Esophagus mucosa (tissue), 1 donor: ENCODE measurements around the gene UVSSA. TPM values are rescaled to one million over a fixed set of nuclear protein-coding genes. Genes with fewer than 3 reads are reported as not detected.

Experiments
- ATAC-seq: fragments of 200-7000 bp; cut with Tn5 transposase; one replicate; pipeline ENCODE4 v1.9.1; 2020
- total RNA-seq: library from RNA; stranded (reverse); gene quantifications from one replicate; pipeline ENCODE4 v1.2.4, GENCODE V29; 2023
- donor health status: DM: yes; HTN: yes; CAD: no.

UVSSA gene
- total RNA-seq, 1 donor from 2014 or later: 11.0 TPM

DNA sequence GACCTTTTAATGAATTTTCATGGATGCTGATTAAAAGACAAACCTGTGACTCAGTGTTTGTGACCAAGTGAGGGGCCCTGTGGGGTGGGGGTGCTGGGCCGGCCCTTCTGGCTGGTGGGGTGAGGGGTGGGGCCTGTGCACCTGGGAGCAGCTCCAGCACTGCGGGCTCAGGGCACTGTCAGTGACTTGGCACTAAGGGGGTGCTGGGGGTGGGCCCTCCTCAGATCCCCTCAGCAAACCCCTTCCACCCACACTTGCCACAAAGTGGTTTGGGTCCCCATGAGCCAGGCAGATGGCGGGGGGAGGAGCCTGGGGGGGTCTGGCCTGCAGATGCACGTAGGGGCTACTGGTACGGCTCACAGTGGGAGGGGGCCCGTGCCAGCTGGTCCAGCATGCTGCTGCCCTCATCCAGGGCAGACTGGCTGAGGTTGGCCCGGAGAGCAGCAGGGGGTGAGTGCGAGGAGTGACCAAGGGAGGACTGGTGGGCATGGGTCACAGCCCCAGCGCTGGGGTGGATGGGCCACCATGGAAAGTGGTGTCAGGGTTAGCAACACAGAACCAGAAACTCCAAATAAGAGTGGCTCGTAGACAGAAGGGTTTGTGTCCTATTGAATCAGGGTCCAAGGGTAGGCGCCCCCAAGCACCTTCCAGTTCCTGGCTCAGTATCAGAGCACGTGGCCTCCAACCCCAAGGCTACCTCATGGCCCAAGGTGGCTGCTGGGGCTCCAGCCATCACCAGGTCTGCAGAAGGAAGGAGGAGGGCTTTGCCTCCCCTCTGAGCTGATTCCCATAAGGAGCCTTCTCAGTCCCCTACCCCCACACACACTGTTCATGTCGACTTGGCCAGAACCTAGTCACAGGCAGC, 49.2 kb downstream of the UVSSA start:
- no peak for ATAC-seq

- ATAC-seq: no peak
Observed at GRCh38 chr4:1396806-1397455, 49.9 kb downstream of the UVSSA start.

DNA sequence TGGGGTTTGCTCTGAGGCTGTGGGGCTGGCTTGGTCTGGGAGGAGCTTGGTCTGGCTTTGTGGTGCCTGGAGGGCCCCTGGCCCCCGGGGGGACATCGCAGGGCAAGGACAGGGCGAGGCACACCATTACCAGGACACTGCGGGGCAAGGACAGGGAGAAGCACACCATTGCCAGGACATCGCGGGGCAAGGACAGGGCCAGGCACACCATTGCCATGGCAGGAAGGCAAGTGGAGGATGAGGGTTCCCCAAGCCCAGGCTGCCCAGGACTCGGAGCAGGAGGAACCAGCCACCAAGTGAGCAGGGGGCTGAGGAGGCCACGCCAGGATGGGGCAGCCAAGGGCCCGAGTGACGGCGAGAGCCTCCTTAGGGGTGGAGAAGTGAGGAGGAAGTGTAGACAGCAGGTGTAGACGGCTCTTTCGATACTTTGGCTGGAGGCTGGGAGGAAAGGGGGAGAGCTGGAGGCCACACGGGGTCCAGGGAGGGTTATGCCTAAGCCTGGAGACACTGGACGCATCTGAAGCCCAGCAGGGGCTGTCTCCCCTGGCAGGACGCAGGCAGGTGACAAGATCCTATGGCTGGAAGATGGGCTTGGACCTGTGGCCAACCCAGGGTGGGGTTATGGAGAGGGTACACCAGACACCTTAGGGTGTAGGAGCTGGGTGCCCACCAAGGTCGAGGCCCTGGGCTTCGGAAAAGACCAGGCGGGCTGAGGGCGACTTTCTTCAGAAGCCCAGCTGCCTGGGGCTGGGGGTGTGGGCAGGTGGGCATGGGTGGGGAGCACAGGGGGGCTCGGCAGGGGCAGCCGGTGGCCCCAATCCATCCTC, 51.9 kb downstream of the UVSSA start:
- no peak for ATAC-seq

GRCh38 chr4:1399508-1400190, 52.6 kb downstream of the UVSSA start:
- no peak for ATAC-seq

DNA sequence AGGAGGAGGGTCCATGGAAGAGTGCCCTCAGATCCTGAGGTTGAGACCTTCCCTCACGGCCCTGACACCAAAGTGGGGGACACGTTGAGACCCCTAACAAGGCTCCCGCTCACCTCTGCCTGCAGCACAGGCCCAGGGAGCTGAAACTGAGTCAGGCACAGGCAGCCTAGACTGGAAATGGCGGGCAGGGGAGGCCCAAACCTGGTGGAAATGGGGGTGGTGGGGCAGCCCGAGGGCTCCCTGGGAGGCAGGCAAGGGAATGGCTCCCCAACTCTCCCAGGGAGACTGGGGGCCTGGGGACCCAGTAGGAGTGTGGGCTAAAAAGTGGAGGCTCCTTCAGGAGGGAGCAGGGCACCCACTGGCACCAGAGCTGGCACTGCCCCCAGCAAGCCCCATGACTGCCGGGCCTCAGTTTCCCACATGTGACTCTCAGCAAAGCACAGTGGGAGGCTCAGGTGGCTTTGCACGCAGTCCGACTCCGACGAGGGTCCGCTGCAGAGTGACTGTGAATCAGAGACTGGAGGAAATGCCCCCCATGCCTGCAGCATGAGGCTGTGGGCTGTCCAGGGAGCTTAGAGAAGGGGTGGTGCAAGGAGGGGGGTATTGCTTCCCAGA, 53.3 kb downstream of the UVSSA start:
- ATAC-seq: no peak

DNA sequence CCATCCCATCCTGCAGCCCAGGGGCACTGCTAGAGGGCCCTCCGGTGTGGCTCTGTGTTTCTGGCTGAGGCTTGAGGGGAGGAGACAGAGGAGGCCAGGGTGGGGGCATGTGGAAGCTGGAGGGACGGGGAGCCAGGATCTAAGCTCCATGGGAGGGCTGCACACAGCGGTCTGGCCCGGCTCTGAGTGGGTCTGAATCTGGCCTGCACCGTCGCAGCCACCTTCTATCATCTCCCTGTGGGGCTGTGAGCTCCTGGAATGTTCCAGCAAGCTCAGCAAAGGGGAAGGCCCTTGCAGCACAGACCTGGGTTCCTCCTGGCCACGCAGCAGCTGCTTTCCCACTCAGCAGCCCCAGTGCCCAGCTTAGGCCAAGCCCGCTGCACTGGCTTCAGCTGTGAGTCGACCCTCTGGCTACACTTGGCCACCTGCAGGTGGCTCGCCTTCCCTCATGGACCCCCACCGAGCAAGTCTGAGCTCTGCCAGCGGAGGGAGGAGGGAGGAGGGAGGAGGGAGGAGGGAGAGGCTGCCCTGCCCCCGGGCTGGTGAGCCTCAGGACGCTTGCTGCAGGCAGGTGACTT, 53.9 kb downstream of the UVSSA start:
- no peak for ATAC-seq

DNA sequence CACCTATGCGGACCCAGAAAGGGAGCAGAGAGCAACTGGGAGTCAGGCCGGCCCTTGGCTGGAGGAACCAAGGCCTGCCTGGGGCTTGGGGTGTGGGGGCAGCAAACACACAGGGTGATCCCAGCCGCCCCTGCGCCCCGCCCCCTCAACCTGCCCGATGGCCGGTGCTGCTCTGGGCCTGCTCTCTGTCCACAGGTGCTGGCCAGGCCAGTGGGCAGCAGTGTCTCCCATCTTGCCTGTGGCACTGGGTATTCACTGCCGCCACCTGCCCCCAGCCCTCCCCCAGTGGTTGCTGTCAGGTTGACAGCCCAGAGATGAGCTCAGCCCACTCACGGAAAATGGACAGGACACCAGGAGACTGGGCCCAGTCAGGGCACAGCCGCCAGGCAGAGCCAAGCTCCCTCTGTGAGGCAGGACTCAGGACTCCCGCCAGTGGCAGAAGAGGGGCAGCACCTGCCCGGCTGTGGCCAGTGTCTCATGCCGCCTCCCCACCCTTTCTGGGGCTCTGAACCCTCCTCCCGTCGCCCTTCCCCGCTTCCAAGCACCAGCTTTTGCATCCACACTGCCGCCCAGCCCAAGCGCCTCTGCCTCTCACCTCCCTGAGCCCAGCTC, 54.5 kb downstream of the UVSSA start:
- ATAC-seq: no peak

DNA sequence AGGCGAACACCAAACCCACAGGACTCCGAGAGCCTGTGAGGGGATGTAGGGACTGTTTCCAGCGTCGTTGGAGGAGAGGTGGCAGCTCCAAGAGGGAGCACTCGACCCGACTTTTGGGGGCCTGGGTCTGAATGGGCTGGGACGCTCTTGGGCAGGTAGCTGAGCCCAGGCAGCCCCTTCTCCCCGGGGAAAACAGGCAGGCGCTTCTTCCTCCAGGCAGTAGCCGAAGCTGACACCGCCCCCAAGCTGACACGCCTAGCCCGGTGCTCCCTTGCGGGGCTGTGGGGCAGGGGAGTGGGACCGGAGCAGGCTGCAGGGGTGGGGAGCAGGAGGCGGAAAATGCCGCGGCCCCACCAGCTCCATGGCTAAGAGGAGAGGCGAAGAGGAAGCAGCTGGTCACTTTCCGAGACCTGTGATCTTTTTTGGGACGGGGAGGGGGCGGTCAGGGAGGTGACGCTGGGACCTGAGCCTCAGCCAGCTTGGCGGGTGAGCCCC, 55.1 kb downstream of the UVSSA start:
- ATAC-seq: no peak

DNA sequence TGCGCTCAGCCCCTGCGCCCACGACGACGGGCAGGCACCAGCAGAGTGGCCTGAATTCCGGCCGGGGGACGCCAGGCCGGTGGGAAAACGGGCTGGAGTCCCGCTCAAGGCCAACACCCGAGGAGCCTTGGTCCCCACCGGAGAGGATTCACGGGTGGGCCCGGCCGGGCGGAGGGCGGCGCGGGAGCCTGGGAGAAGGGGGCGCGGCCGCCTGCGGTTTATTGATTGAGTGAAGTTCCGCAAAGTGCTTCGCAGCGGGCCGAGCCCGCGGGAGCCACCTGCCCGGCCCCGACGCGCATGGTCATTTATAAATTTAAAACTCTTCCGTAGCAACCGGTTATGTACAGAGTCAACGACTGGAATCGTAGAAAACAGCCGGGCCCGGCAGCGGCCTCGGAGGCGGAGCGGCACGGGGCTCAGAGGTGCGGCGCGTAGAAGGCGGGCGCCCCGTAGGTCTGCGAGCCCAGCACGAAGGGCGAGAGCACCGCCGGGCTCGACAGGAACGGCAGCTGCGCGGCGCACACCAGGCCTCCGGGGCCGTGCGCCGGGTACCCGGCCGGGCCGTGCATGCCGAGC, 55.6 kb downstream of the UVSSA start:
- no peak for ATAC-seq

- ATAC-seq: no peak
Observed at GRCh38 chr4:1403177-1403583, 56.2 kb downstream of the UVSSA start.

DNA sequence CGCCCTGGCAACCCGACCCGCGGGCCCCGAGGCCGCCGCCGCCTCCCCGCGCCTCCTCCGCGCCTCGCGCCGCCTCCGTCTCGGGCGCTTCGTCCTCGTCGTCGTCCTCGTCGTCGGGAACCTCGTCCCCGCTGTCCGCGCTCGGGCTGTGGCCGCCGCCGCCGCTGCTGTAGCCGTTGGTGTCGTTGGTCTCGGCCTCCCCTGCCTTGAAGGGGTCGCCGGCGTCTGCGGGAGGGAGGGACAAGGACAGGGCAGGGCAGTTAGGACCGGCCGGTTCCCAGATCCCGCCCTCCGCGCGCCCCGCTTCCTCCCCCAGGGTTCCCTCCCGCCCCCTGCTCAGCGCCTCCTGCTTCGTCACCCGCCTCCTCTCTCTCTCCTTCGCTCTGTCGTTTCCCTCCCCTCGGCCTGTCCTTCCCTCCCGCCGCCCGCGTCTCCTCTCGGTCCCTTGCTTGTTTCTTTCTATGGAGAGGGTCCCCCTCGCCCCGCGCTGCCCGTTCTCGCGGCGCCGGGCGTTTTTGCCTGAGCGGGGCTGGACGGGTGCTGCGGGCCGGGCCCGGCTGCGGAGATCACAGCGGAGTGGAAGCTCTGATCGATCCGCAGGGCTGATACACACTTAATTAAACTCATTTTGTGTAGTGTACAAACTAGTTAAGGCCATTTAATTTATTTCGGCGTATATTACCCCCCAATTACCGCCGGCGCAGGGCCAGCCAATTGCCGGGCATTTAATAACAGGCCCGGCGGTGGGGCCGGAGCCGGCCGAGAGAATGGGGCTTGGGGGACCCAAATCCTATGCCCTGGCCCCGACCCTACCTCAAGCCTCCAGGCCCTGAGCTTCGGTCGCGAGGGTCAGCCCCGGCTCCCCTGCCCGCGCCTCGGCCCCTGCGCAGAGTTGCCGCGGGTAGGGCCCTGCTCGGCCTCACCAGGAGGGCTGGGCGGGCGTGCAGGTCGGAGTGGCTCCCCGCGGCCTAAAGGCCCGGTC, 56.9 kb downstream of the UVSSA start:
- no peak for ATAC-seq

- no peak for ATAC-seq
Observed at GRCh38 chr4:1404573-1405253, 57.7 kb downstream of the UVSSA start.

GRCh38 chr4:1405254-1405635, 58.2 kb downstream of the UVSSA start:
- ATAC-seq: no peak

DNA sequence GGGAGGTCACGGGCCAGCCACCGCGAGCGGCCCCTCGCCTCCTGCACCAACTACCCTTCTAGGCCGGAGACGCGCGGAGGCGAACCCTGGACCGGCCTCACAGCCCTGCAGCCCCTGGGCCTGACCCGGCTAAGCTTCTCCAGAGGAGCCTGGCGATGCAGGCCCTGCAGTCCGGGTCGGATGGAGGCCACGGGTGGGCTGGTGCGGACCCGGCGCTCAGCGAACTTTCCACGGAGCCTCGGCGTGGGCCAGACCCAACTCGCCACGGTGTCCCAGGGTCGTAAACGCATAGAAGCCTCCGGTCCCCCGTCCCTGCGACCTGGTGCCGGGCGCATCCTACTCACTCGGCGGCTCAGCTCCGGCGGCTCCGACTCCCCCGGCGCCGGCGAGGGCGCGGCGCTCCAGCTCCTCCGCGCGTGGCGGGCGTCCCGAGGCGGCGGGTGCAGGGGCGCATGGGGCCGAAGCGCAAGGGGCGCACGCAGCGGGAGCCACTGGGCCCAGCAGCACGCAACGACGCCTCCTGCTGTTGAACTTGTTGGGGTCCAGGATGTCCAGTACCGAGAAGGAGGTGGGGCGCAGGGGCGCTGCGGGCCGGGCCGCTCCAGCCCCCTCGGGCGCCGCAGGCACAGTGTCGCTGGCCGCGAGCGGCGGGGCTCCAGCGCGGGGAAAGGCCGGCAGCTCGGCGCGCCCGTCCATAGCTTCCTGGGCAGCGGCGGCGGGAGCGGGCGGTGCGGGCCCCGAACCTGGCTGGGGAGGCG, 58.8 kb downstream of the UVSSA start:
- no peak for ATAC-seq

DNA sequence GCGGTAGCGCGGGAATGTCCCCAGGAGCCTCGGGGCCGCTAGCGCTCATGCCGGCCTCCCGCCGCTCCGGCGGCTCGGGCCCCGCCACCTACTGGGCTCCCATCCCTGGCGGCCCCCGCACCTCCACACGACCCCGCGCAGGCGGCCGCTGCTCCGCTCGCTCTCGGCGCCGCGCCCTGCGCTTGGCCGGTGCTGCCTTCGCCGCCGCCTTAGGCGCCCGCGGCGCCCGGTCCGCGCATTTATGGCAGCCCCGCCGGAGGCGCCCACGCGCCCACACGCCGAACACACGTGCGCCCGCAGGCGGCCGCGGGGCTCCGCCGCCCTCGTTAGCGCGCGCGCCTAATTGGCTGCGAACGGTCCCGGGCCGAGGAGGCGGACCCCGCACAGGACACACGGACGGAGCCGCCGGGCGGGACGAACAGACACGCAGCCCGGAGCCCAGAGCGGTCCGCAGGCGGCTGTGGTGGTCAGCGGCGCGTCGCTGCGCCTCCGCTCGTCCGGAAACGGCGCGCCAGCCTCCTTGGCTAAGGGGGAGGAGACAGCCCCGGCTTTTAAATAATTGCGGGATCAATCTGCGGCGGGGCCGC, 59.5 kb downstream of the UVSSA start, which contains the start of gene NKX1-1:
Gene NKX1-1 (minus strand): TSS at position 49 of the 587 bp plus-strand sequence. CDS start 0 bp downstream, at position 49.
- no peak for ATAC-seq

DNA sequence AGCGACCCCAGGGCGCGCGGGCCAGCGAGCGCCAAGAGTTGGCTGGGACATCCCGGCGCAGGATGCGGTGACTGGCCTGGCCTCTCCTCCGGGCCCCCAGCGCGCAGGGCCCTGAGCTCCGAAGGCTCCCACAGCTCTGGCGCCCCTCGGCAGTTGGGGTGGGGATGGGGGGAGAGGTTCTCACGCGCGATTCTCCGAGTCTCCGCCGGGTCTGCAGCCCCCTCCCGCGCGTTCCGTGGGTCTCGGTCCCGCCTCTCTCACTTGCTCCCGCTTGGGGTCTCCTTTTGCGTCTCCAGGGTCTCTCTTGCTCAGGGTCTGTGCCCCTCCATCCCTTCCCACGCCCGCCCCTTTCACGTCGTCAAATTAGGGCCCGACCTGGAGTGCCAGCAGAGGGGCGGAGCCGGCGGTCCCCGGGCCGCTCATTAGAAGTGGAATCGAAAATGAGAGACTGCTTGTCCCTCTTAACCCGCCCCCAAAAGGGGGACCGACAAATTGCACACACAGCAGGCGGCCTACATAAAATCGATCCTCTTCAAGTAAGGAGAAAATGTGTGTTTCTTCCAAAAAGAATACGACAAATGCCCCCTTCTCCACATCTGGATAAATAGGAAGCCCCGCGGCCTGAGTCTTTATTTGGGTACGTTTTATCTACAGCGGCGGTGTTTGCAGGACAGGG, 60.1 kb downstream of the UVSSA start:
- no peak for ATAC-seq
